HG02973 (cell line): ENCODE results near the gene ATXN1.

ENCODE experiments used
- ATAC-seq: cut with Tn5 transposase; IDR thresholded peaks from one replicate; pipeline ENCODE4 v1.9.1; 2021; ENCODE audit warnings: moderate library complexity; ENCODE audit not compliant: unreplicated experiment

ATXN1 gene

DNA sequence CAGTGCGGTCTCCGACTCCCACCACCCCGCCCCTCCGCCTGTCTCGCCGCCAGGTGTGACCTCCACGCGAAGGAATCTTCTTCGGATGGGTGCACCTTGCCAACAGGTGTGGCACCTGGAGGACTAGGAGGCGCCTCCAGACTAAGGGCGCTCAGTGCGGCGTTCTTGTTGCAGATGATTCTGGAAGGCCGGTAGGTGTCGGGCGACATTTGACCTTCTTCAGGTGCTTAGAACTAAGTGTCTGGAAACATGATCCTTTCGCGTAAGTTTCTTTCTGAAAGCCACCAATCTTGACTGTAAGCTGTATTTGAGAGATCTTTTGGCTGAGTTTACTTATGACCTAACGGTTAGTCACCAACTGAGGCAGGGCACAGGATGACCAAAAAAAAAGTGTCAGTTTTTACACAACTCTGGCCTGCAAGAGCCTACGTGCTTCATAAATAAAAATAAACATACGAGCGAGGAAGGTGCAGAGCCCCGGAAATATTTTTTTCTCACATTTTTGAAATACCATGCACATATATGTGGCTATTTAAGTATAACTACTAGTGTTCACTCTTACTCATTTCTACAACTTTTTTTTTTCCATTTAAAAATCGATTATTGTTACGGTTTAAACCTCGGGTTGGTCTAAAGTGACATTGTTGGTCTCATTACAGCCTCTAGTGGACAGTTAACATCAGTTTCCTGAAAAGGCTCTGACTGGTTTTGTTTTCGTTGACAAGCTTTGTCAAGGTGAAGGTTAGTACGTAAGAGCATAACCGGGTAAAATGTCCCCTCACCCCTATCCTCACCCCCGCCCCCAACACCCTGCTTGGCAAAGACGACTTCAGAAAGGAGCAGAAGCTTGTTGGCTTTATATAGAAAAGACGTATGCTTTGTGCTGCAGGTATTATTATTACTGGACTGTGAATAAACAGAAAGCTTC, 1.6 kb upstream of the ATXN1 start:
- peak; percentile 37 for ATAC-seq

DNA sequence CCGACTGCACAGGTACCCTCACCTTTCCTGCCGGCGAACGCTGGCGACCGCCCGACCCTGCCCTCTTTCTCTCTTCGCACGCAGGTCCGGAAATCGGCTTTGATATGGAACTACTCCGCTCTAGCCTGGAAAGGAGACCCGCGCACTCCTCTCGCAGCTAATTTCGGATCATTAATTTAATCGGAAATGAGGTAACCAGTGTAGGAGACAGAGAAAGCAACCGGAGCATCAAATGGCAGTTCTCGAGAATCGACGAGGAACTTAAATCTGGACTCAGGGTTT, 949 bp upstream of the ATXN1 start:
- no peak for ATAC-seq

DNA sequence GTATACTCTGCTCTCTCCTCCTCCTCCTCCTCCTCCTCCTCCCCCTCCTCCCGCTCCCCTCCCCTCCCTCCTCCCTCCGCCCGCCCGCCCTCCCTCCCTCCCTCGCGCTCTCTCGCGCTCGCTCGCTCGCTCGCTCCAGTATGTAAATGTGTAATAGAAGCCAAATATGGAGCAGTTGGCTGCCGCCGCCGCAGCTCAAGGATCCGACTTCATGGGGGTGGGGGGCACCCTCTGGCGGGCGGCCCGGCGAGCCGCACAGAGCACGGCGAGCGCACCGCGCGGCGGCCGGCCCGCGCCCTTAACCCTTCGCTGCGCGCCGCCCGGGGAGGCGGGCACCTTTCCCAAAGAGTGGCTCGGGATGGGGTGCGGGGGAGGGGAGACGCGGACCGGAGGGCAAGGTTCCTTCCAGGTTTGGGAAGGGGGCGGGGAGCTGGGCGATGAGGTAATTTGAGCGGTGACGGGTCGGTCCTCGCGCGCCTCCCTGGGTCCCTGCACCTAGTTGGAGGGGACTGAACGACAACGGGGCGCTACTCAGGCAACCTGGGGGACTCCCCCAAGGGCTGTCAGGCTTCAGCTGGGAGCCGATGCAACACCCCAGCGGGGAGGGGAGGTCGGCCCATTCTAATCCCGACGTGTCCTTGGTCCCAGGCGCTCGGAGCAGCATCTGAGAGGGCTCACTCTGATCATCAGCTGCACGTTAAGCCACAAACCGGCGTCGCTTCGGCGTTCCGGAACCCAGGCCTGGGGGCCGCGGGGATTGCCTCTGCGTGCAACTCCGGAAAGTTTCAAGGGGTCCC, 409 bp upstream of the ATXN1 start:
- ATAC-seq = peak; percentile 41

DNA sequence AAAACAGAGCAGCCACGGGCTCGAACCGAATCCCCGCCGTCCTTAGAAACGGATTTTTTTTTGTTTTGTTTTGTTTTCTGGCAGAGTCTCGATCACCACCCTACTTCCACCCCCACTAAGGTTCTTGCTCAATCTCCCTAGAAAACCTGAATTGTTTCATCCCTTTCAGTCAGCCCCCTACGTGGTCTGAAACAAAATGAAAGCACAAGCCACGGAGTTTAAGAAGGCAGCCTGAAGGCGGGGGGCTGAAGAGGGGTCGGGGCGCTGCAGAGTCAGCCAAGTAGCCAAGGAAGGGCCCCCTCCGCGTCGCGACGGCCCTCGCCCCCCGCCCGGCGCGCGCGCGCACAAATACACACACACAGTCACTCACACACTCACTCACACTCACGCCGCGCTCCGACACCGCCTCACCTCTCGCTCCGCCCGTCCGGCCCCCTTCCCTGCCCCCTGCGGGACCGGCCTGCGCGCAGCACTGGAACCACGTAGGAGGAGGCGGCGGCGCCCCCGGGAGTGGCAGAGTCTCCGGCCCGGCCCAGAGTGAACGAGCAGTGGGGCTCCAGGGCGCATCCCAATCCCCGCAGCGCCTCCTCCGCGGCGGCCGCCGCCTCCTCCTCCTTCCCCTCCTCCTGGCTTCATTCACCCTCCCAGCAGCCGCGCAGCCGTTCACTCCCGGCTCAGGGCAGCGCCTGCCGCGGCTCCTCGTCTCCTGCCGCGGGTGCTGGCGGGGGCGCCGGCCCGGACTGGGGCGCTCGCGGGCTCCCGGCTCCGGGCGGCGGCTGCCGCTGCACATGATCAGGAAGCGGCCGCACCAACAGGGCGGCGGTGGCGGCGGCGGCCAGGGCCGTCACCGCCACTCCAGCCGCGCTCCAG, 1.4 kb downstream of the ATXN1 start:
- ATAC-seq = peak; percentile 31

DNA sequence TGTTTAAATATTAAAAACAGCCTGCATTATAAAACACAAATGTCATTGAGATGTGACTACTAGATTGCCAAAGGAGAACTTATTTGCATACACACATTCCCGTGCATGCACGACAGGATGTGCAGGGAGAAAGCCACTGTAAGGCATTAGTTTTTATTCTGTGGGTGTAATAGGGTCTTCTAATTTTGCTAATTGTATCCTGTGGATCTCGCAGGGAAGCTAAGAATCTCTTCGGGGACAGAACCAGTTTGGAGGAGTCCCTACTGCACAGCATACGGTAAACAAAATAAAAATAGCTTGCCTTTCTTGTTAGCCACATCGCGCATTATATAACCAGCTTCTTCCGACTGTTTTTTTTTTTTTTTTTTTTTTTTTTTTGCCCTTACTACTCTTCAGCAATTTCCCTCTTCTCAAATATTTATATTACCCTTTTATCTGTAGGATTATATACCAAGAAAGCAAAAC, 2.0 kb downstream of the ATXN1 start:
- no peak for ATAC-seq

DNA sequence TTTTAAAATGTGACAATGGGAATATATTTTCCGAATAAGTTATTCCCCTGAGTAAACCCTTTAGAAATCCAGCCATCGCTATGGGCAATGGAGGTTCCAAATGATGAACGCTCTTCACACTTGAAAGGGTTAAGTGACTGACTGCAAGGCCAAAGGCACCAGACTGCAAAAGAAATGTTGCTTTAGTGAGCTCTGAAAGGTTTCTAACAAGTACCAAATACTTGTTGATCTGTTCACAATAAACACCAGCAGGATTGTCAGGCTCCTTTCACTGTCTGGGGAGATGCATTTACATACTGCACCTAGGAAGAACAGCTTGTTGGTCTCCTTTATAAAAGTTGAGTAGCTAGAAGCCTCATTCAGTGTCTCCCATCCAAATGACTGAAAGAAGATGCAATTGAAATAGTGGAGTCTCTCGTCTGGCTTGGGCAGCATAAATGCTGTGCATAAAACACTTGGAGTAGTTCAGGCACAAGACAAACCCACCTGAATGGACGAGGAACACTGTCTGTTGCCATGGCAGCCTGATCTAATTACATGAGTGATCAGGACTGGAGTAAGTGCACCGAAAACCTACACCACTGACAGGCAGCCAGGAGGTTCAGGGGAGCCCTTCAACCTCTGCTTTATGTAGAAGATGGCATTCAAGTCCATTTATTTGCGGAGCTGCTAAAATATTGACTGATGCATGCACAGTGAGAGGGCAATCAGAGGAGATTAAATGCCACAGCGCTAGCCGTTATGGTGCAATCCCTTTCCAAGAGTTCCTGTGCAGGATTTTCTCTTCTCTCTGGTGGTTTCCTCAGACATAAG, 2.9 kb downstream of the ATXN1 start:
- no peak for ATAC-seq

DNA sequence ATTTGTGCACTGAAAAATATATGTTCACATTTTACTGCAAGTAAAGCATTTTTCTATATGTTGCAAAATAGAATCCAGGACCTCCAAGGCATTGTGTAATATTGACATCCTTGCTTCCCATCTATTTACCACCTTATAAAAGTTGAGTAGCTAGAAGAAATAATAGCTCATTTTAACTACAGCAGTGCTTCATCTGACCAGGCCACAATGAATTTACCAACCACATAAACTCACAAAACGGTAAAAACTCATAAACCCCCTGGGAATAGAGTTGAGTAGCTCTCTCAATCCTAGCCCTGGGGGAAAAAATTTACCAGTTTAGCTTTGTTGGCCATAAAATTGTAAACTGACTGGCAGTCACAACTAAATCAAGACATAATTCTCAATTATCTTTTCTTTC, 3.9 kb downstream of the ATXN1 start:
- ATAC-seq = no peak

DNA sequence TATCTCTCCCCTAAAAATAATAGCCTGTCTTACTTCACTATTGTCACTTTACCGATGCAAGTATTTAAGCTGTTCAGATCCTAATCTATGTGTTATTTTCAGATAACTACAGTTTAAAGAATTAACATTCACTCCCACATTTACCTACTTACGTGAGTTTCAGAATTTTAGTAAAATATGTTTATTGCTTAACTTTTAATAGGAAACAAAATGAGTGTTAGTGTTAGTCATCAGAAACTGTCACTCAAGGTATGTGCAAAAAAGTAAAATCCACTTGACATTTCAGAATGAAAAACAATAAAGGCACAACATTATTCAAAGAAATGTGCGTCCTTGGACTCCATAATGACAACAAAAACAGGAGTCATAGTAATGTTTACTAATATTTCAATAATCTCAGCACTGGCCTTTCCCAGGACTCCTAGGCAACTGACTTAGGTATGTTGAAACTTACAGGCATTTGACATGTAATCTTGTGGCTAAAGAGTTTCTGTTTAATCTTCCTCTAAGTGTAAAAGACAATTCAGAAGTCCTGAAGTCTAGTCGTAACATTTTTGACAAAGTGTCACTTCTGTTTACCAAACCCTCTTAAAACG, 4.5 kb downstream of the ATXN1 start:
- ATAC-seq = no peak

DNA sequence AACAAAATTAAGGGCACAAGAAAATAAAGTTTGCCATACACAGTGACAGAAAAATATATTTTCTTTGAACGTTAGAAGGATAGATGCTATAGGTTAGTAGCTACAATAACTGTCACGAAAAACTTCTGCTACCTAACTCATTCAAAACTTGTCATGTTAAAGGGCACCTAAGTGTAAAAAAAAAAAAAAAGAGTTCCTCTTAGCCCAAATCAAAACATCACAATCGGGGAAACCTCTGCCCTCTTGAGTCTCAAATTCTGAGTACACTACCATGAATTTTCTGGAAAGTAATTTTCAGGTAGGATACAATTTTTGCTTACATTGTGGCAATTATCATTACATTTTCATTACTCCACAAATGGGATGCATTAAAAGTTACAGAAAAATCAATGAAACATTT, 5.7 kb downstream of the ATXN1 start:
- no peak for ATAC-seq

DNA sequence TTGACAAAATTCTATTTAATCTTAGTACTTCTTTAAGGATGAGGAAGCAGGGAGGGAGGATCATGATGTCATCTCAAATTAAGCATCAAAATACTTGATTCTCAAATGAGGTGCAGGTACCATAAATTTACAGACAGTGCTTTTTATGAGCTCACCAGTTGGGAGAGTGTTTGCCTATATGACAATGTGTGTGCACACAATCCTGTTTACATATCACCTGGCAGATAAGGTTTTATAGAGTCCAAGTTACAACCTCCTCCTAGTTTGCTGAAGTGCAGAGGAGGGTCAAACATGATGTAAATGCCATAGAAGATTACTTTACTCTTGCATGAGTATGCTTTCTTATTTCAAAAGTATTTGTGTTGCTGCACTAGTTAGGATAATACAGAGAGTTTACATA, 6.4 kb downstream of the ATXN1 start:
- ATAC-seq = no peak

DNA sequence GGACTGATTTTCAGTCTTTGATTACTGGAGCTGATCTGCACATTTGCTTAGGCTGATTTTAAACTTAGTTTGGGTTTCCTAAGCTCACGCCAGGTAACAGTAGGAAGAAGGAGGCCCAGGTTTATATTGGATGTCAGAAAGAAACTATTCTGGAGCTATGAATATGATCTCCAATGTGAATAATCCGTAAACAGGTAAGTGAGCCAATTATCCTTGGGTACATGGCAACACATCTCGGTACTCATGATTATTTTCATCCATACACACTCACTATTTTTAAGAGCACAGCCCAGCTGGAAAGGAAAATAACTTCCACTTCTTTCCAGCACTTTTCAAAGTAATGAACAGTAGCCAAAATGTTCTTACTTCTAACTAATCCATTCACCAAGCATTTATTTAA, 7.0 kb downstream of the ATXN1 start:
- no peak for ATAC-seq

DNA sequence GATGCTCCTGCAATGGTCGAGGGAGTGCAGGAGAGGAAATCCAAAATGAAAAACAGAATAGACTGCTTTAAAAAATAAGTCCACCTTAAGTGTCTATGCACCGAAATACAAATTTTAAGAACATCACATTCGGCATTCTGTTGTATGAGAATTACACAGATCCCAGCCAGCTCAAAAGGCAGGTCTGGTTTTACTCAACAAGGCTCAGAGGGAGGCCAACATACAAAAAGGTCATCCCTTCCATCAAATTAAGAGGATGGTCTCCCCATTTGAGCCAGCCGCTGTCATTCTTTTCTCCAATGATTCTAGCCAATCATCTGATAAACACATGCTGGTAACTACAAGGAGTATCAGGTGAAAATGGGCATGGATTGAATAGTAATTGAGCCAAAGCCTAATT, 7.9 kb downstream of the ATXN1 start:
- ATAC-seq = no peak

DNA sequence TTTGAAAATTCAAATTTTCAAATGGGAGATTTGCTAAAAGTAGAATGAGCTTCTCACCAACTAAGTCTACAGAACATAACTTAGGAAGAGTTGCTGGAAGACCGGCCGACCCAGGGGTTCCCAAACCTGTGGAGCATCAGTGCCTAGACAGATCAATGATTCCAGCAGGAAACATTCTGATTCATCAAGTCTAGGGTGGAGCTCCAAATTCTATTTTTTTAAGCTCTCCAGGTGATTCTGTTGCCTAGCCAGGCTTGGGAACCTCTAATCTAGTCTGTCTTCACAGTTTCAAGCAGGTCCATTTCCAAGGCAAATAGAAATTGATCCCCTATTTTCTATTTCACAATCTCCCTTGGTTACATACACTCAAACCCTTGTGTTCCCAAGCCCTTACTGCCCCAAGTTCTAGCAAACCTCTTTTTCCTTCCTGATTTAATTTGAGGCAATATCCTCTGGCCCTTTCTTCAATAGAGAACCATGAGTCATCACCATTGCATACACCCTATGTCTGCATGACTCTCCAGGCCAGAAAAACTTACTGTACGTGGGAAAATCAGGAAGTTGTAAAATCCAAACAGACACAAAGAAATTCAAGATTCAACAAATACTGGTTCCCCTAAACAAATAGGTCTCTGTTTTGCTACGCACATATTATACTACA, 8.9 kb downstream of the ATXN1 start:
- ATAC-seq = no peak

DNA sequence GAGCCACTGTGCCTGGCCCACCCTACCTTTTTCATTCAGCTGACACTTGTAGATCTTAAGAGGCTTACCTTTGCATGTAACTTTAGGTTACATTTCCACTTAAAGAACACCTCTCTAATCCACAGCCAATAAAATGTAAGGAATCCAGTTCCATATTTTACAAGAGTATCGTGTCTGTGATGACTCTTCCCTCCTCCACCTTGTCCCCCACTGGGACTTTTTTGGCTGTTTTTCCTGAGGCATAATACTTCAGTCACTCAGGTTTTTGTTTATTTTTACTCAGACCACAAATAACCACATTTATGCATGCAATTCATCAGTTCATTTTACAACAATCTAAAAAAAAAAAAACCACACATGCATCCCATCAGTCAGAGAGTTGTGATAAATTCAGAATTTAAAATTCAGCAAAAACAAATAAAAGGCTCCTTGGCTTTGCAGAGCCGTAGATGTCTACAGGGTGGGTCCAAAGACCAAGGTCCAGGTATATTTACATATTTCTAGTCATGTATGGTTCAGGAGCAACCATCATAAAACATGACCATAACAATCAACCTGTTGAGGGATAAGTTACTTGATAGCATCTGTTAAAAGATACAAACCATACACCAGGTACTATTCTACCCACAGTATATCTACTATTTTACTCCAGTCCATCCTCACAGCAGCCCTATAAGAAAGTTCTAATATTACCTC, 9.9 kb downstream of the ATXN1 start:
- no peak for ATAC-seq

DNA sequence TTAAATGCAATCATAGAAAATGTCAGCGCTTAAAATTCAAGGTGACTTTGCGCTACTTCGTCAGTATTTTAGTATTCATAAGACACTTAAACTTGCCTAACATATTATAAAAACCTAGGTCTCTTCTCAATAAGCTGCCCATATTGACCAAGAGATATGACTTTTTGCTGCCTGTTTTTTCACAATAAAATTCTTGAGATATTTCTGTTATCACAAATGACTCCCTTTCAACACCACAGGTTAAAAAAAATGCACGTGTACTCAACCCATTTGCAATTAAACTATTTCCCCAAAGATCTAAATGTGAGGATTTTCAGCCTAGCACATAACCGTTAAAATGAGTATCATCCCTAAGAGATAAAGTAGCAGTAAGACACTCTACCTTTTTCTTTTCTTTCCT, 10.7 kb downstream of the ATXN1 start:
- no peak for ATAC-seq

DNA sequence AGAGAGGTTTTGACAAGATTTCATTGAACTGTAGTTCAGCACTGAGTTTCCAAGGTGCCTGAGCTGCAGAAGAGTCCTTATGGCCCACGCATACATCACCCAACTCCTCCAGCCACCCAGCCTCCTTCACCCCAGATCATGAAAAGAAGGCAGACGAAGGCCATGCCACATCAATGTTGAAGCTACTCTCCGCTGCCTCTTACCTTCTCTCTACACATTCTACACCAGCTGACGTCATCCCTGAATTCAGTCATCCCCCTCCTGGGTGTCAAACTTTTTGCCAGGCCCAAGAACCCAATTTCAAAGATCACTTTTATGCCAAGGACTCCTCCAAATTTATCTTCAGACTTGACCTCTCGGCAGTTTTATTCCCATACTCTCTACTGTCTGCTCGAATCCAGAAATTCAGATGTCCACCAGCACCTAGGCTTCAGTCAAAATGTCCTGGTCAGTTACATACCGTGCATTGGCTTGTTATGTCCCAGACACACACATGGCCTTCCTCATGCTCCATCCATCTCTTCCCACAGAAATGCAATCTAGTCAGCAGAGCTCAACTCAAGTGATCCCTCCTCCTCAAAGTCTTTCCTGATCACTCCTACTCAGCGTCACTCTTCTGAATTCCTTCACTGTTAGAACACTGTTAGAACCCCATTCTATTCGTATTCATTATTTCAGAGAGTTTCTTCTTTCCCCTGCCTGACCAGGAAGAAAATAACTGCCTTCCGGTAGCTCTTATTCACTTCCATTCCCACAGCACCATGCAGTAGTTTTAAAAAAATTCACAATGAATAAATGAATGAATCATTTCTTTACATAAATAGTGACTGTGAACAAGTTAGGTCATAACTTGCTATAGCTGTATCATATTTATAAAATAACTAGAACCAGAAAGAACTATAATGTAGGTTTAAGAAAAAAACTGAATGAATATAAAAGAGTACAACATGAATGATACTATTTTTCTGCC, 11.5 kb downstream of the ATXN1 start:
- no peak for ATAC-seq

DNA sequence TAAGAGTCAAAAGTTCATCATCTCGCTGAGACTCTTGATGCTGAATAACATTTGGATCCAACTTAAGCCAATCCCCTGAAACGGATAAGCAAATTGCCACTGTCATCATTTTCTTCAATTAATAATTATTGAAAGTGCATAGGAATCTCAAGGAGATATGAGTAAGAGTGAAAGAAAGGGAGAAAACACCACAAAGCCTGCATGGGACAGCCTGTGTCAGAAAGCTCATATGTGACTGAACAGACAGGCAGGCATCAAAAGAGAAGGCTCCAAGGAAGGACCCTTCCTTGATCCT, 13.3 kb downstream of the ATXN1 start:
- ATAC-seq = no peak
